Lung (tissue), 12 donors: Measurements from ENCODE around the gene ANGEL2. TPM values are rescaled to one million over a fixed set of nuclear protein-coding genes. Genes with fewer than 3 reads are reported as not detected.

Source experiments
- ATAC-seq: fragments of 200-7000 bp; cut with Tn5 transposase; one replicate; pipeline ENCODE4 v1.9.1; 2020; ENCODE audit warnings: moderate number of reproducible peaks; ENCODE audit not compliant: insufficient read depth, low FRiP score
- DNase-seq, 3 donors: peaks; one replicate each; pipeline ENCODE4 v3.0.0-alpha.2; 2013 to 2017
- H3K27ac ChIP-seq, 2 donors: one replicate each; pipeline ENCODE4 v1.5.1; 2013; ENCODE audit warnings: mild to moderate bottlenecking in 2 of 2, moderate library complexity in 2 of 2, control low read depth in 1 of 2, inconsistent platforms in 1 of 2, low read depth in 1 of 2, low read length in 1 of 2
- H3K27me3 ChIP-seq, 3 donors: one replicate each; pipeline ENCODE4 v1.5.1; 2013; ENCODE audit warnings: low read length in 2 of 3; ENCODE audit not compliant: control insufficient read depth in 3 of 3, insufficient read depth in 3 of 3
- H3K36me3 ChIP-seq, 4 donors: one replicate each; pipeline ENCODE4 v1.5.1; 2013; ENCODE audit warnings: low read length in 4 of 4, mild to moderate bottlenecking in 1 of 4, moderate library complexity in 1 of 4; ENCODE audit not compliant: control insufficient read depth in 4 of 4, insufficient read depth in 4 of 4
- H3K4me1 ChIP-seq, 5 donors: one replicate each; pipeline ENCODE4 v1.5.1; 2013; ENCODE audit warnings: low read length in 5 of 5, mild to moderate bottlenecking in 2 of 5, moderate library complexity in 1 of 5; ENCODE audit not compliant: control insufficient read depth in 5 of 5, insufficient read depth in 5 of 5
- H3K4me3 ChIP-seq: one replicate; pipeline ENCODE4 v1.5.1; 2013; ENCODE audit warnings: mild to moderate bottlenecking, control low read depth, moderate library complexity
- H3K9ac ChIP-seq, 2 donors: one replicate each; pipeline ENCODE4 v1.5.1; 2013; ENCODE audit warnings: low read length in 2 of 2, control low read depth in 1 of 2; ENCODE audit not compliant: insufficient read depth in 1 of 2
- H3K9me3 ChIP-seq, 4 donors: one replicate each; pipeline ENCODE4 v1.5.1; 2013; ENCODE audit warnings: low read length in 3 of 4, mild to moderate bottlenecking in 1 of 4, moderate library complexity in 1 of 4; ENCODE audit not compliant: control insufficient read depth in 4 of 4, insufficient read depth in 3 of 4
- CTCF ChIP-seq: IDR thresholded peaks from 2 replicates; pipeline ENCODE4 v1.5.1; 2012; ENCODE audit warnings: mild to moderate bottlenecking; ENCODE audit errors: control extremely low read depth, extremely low read depth
- WGBS, 2 donors: extraction: QIAGEN DNeasy Blood & Tissue Kit; methylation state at CpG; one replicate each; pipeline ENCODE4 v1.1.7; 2013; 5-methylcytosine and 5-hydroxymethylcytosine counted together
- polyA plus RNA-seq, 2 donors: library from polyadenylated mRNA; stranded (reverse); fragments of 200-250 nt; gene quantifications; one replicate each; pipeline ENCODE4 v1.2.1, GENCODE V29; 2013
- total RNA-seq, 2 donors: library from RNA; depleted of rRNA in 1 of 2; stranded (reverse); fragments of >200 nt in 1 of 2; gene quantifications; one replicate each; pipeline ENCODE4 v1.2.1, GENCODE V29; 2014 to 2021
- donor health status: control.
- donor health status: control.
- donor health status: Bipolar disorder and iron deficiency.
- donor health status: healthy.
- donor health status: DM: yes; HTN: yes; CAD: no.

ANGEL2 gene
- total and polyA plus RNA-seq, 4 donors: 13.7 to 53.7 (median 29.0) TPM

- Histone ChIP-seq H3K27ac (peak overlapping the region in 1 of 2 donors; percentile 9), H3K9ac (no peak overlapping the region), H3K36me3 (peaks cover 0 to 14% (median 6%) of the 10 kb centered on the region in 4 donors), H3K4me1 (peaks cover 0 to 19% (median 9%) of the 10 kb centered on the region in 5 donors), H3K4me3 (no peak overlapping the region), H3K27me3 (no peaks in the 10 kb centered on the region), H3K9me3 (no peaks in the 10 kb centered on the region)
- 56 to 68% methylated on average over 13 of the region's 13 CpGs for WGBS, 2 donors
- ATAC-seq (no peak), DNase-seq (peak in 1 of 3 donors; percentile 35)
- no peak for TF ChIP-seq CTCF
These were observed 33.9 kb downstream of the ANGEL2 start for GRCh38 chr1:212981571-212982328.

DNA sequence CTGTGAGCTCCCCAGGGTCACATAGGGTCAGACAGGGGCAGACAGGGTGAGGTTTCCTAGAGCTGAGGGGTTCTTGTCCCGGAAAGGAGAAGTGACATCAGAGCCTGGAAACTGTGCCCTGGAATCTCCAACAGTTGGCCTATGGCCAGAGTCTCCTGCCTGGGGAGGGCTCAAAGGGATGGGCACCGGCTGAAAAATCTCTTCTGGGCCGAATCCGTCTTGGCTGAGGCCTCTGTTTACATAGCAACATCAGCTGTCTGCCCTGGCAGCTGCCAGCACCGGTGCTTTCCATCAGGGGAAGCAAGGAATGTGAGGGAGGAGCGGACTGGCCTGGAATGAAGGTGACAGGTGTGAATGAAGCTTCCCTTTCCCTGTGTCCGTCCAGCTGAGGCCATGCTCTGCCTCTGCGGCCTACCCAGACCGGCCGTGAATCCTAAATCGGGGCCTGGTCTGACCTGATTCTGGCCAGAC, 34.6 kb downstream of the ANGEL2 start:
- Histone ChIP-seq H3K9ac (no peak overlapping the region), H3K27me3 (no peaks in the 10 kb centered on the region), H3K4me3 (no peak overlapping the region), H3K36me3 (peaks cover 0 to 19% (median 7%) of the 10 kb centered on the region in 4 donors), H3K9me3 (no peaks in the 10 kb centered on the region), H3K4me1 (peaks cover 0 to 19% (median 9%) of the 10 kb centered on the region in 5 donors), H3K27ac (peak overlapping the region in 1 of 2 donors; percentile 62)
- no peak for ATAC-seq
- no peak for TF ChIP-seq CTCF
- 44 to 69% methylated on average over 11 of the region's 11 CpGs for WGBS, 2 donors
- peak; percentile 36 to 46 (median 45) for DNase-seq

DNA sequence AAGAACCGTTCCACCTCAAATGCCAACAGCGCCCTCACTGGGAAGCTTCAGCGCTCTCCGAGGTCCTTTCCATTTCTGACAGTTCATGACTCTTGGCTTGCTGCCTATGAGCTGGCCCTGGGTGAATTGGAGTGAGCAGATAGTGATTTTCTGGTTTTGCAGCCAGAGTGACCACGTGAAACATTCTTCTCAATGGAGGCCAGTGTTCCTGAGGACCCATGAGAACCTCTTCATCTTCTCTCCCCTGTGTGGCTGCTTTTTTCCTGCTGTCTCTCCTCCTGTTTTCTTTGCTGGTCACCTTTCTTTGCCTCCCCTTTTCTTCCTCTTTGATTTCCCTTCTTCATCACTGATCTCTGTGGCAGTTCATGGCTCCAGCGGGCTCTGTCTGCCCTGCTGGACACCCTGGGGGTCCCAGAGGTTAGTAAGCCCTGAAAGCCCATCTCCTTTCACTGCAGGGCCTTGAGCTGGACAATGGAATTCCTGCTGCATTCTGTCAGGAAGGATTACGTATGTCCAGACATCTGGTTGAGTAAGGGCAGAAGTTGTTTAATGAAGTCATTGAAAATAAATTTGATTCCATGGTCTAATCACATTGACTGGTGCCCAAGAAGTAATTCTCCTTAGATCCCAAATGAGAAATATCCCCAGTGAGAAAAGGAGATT, 35.4 kb downstream of the ANGEL2 start:
- TF ChIP-seq CTCF: no peak
- H3K9ac ChIP-seq: no peak overlapping the region
- H3K9me3 ChIP-seq: no peaks in the 10 kb centered on the region
- H3K36me3 ChIP-seq: peaks cover 0 to 22% (median 10%) of the 10 kb centered on the region in 4 donors
- DNase-seq: peak in 1 of 3 donors; percentile 19
- H3K4me1 ChIP-seq: peaks cover 0 to 19% (median 9%) of the 10 kb centered on the region in 5 donors
- H3K27me3 ChIP-seq: no peaks in the 10 kb centered on the region
- no peak overlapping the region for H3K27ac ChIP-seq
- no peak for ATAC-seq
- no peak overlapping the region for H3K4me3 ChIP-seq
- 73 to 82% methylated on average over 7 of the region's 7 CpGs for WGBS, 2 donors
